HCT116 (cell line): Measurements from ENCODE around the gene DDX6. TPM values are rescaled to one million over a fixed set of nuclear protein-coding genes. Genes with fewer than 3 reads are reported as not detected.

Experiments used
- ATAC-seq: fragments of 200-7000 bp; cut with Tn5 transposase; 2 replicates; pipeline ENCODE4 v1.9.1; 2020; ENCODE audit warnings: mild to moderate bottlenecking, moderate library complexity
- BruUV-seq: library from RNA; stranded (reverse); fragments of 400-500 nt; replicated peaks from 2 replicates; lab custom pipeline; 2021; lab: Mats Ljungman, UMichigan
- CTCF ChIA-PET: fragments of 300-600 bp; sonication (Branson Sonifier 250); formaldehyde crosslinking; loops from one replicate; lab custom pipeline; 2021; ENCODE audit warnings: antibody characterized with exemption; lab: Charles Lee
- POLR2A ChIA-PET: fragments of 300-600, 350-600 bp; sonication (Branson Sonifier 250); formaldehyde crosslinking; loops from one replicate; lab custom pipeline; 2021; ENCODE audit warnings: antibody characterized with exemption; lab: Charles Lee
- RAD21 ChIA-PET, 2 experiments: fragments of 300-600 bp; sonication (Branson Sonifier 250); formaldehyde crosslinking; loops; one replicate each; lab custom pipeline; 2023; ENCODE audit warnings: low total read pairs in 2 of 2; ENCODE audit not compliant: uncharacterized antibody in 2 of 2, unreplicated experiment in 2 of 2, low non-redundant PET in 1 of 2; lab: Charles Lee
- DNase-seq: peaks from one replicate; pipeline ENCODE4 v3.0.0-alpha.2; 2010; ENCODE audit warnings: low read depth, low spot score
- H2AFZ ChIP-seq: fragments of 200-600 bp; shearing (Covaris generic), sonication (generic); 2 replicates; pipeline ENCODE4 v1.6.1; 2017; ENCODE audit warnings: low read depth, mixed run types, mixed read lengths, antibody characterized with exemption, low read length; ENCODE audit not compliant: poor library complexity, severe bottlenecking
- H3K27ac ChIP-seq: 2 replicates; pipeline ENCODE4 v1.5.1; 2012; ENCODE audit warnings: low read depth, low read length
- H3K27me3 ChIP-seq: fragments of 200-600 bp; sonication (generic); 2 replicates; pipeline ENCODE4 v1.6.1; 2016; ENCODE audit warnings: mixed run types, low read length, mixed read lengths; ENCODE audit not compliant: insufficient read depth
- H3K36me3 ChIP-seq, 2 experiments: fragments of 200-500 bp in 1 of 2; fragments of 200-600 bp in 1 of 2; sonication (Bioruptor generic) in 1 of 2; sonication (generic) in 1 of 2; 2 replicates each; pipeline versions ENCODE4 v1.5.1 to v1.6.1; 2014 to 2016; ENCODE audit warnings: low read length in 2 of 2, inconsistent platforms in 1 of 2, mixed read lengths in 1 of 2, mixed run types in 1 of 2; ENCODE audit not compliant: insufficient read depth in 2 of 2, control insufficient read depth in 1 of 2
- H3K4me1 ChIP-seq, 2 experiments: fragments of 200-600 bp in 1 of 2; sonication (generic) in 1 of 2; 2 replicates each; pipeline versions ENCODE4 v1.5.1 to v1.6.1; 2012 to 2017; ENCODE audit warnings: low read length in 2 of 2, inconsistent platforms in 1 of 2, mild to moderate bottlenecking in 1 of 2, mixed read lengths in 1 of 2, mixed run types in 1 of 2, moderate library complexity in 1 of 2; ENCODE audit not compliant: insufficient read depth in 2 of 2, control insufficient read depth in 1 of 2
- H3K4me2 ChIP-seq: fragments of 200-600 bp; sonication (generic); 2 replicates; pipeline ENCODE4 v1.6.1; 2017; ENCODE audit warnings: mixed run types, low read length, mixed read lengths
- H3K4me3 ChIP-seq, 2 experiments: fragments of 200-600 bp in 1 of 2; sonication (generic) in 1 of 2; replicated peaks in 1 of 2; 2 replicates each; pipeline ENCODE4 v1.5.1; 2011 to 2016; ENCODE audit warnings: low read length in 2 of 2, control low read depth in 1 of 2, low read depth in 1 of 2, mild to moderate bottlenecking in 1 of 2, mixed read lengths in 1 of 2, mixed run types in 1 of 2
- H3K79me2 ChIP-seq: fragments of 200-600 bp; sonication (generic); 2 replicates; pipeline ENCODE4 v1.6.1; 2017; ENCODE audit warnings: mild to moderate bottlenecking, mixed run types, low read length, moderate library complexity, mixed read lengths; ENCODE audit not compliant: insufficient read depth
- H3K9ac ChIP-seq: fragments of 200-600 bp; sonication (generic); 2 replicates; pipeline ENCODE4 v1.6.1; 2016; ENCODE audit warnings: low read length, mixed read lengths
- H3K9me2 ChIP-seq: fragments of 200-600 bp; sonication (generic), shearing (Covaris generic); 2 replicates; pipeline ENCODE4 v1.6.1; 2017; ENCODE audit warnings: mixed run types, mild to moderate bottlenecking, moderate library complexity; ENCODE audit not compliant: insufficient read depth
- H3K9me3 ChIP-seq, 2 experiments: fragments of 200-500 bp in 1 of 2; fragments of 200-600 bp in 1 of 2; sonication (Bioruptor generic) in 1 of 2; sonication (generic) in 1 of 2; 2 replicates each; pipeline ENCODE4 v1.6.1; 2014 to 2017; ENCODE audit warnings: low read length in 2 of 2, mixed read lengths in 2 of 2, inconsistent platforms in 1 of 2, low read depth in 1 of 2, mild to moderate bottlenecking in 1 of 2, mixed run types in 1 of 2, moderate library complexity in 1 of 2; ENCODE audit not compliant: control insufficient read depth in 1 of 2, insufficient read depth in 1 of 2
- H4K20me1 ChIP-seq: fragments of 200-600 bp; sonication (generic), shearing (Covaris generic); 2 replicates; pipeline ENCODE4 v1.6.1; 2017; ENCODE audit warnings: mixed run types, mild to moderate bottlenecking, moderate library complexity; ENCODE audit not compliant: insufficient read depth
- CBX3 ChIP-seq: IDR thresholded peaks from 2 replicates; pipeline ENCODE4 v1.6.1; 2012; ENCODE audit warnings: low read depth
- EGR1 ChIP-seq: IDR thresholded peaks from 2 replicates; pipeline ENCODE4 v1.6.1; 2012; ENCODE audit warnings: low read depth
- ELF1 ChIP-seq: IDR thresholded peaks from 2 replicates; pipeline ENCODE4 v1.6.1; 2012; ENCODE audit warnings: low read depth, borderline replicate concordance
- EZH2 ChIP-seq: fragments of 200-600 bp; sonication (generic); IDR thresholded peaks from 2 replicates; pipeline ENCODE4 v1.6.1; 2017; ENCODE audit warnings: antibody characterized with exemption, mixed run types
- EZH2phosphoT487 ChIP-seq: fragments of 200-600 bp; IDR thresholded peaks from 2 replicates; pipeline ENCODE4 v1.6.1; 2018; ENCODE audit warnings: antibody characterized with exemption, borderline replicate concordance
- SIN3A ChIP-seq: IDR thresholded peaks from 2 replicates; pipeline ENCODE4 v1.6.1; 2012; ENCODE audit warnings: low read depth
- SRF ChIP-seq: IDR thresholded peaks from 2 replicates; pipeline ENCODE4 v1.6.1; 2012; ENCODE audit warnings: low read depth
- YY1 ChIP-seq: IDR thresholded peaks from 2 replicates; pipeline ENCODE4 v1.6.1; 2011; ENCODE audit warnings: low read length, low read depth, moderate library complexity, mild to moderate bottlenecking; ENCODE audit not compliant: insufficient replicate concordance; ENCODE audit errors: extremely low read depth
- ZNF274 ChIP-seq: fragments of 200-500 bp; sonication (Bioruptor generic); IDR thresholded peaks from 2 replicates; pipeline ENCODE4 v1.6.1; 2014; ENCODE audit warnings: mild to moderate bottlenecking, low read depth, low read length, inconsistent platforms
- intact Hi-C: fragments of 100-400 bp; cut with micrococcal nuclease; formaldehyde crosslinking; loops from 2 replicates; pipeline ENCODE4 v1.10.0; 2022
- total RNA-seq: library from RNA; stranded (reverse); gene quantifications from one replicate; pipeline ENCODE4 v1.2.1, GENCODE V29; 2021; ENCODE audit not compliant: unreplicated experiment
- TF ChIP-seq, protein P1 (sequence below), 3 experiments: fragments of 200-600 bp in 1 of 3; sonication (generic) in 1 of 3; IDR thresholded peaks in 2 of 3; conservative IDR thresholded peaks in 1 of 3; 2 replicates each; pipeline ENCODE4 v1.5.1; 2012 to 2017; ENCODE audit warnings: low read depth in 2 of 3, low read length in 2 of 3, antibody characterized with exemption in 1 of 3, borderline replicate concordance in 1 of 3, control low read depth in 1 of 3, mild to moderate bottlenecking in 1 of 3, mixed read lengths in 1 of 3, mixed run types in 1 of 3, moderate library complexity in 1 of 3; ENCODE audit not compliant: insufficient read depth in 1 of 3
- TF ChIP-seq, protein P2 (sequence below): IDR thresholded peaks from 2 replicates; pipeline ENCODE4 v1.6.1; 2012; ENCODE audit warnings: low read depth
- TF ChIP-seq, protein P3 (sequence below): IDR thresholded peaks from 2 replicates; pipeline ENCODE4 v1.6.1; 2011; ENCODE audit warnings: mild to moderate bottlenecking, low read length, moderate library complexity; ENCODE audit not compliant: insufficient replicate concordance; ENCODE audit errors: extremely low read depth

Gene DDX6
- total RNA-seq, 1 experiment from 2014 or later = 150 TPM

DNA sequence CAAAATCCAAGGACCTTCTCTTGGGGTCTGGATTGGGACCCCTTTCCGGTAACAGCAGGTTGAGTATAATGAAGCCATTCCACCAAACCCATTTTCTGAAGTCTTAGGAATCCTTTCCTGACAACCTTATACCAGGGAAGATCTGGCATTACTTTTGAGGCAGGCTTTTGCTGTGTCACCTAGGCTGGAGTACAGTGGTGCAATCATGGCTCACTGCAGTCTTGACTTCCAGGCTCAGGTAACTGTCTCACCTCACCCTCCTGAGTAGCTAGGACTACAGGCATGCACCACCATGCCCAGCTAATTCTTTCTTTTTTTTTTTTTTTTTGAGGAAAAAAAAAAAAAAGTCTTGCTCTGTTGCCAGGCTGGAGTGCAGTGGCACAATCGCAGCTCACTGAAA is 55.8 kb downstream of the DDX6 start:
- intact Hi-C loops = no loop called here
- Histone ChIP-seq H3K4me2 (peak overlapping the region; percentile 42), H3K4me1 (peaks cover 0 to 5% of the 10 kb centered on the region in 2 experiments; a peak in 2 of 4 replicates), H3K27me3 (no peaks in the 10 kb centered on the region), H3K4me3 (0 out of 4 replicates have a peak overlapping the region, but pooled peaks of 1 of the 2 experiments have one; percentile 16), H3K9me3 (no peaks in the 10 kb centered on the region), H2AFZ (no peak overlapping the region), H3K79me2 (no peaks in the 10 kb centered on the region), H3K36me3 (no peaks in the 10 kb centered on the region), H3K9ac (no peak overlapping the region)
- ATAC-seq = peak; percentile 69
- CTCF ChIA-PET = no interaction called here
- POLR2A ChIA-PET = no interaction called here
- no peak for TF ChIP-seq SIN3A
- TF ChIP-seq, protein P1, sequence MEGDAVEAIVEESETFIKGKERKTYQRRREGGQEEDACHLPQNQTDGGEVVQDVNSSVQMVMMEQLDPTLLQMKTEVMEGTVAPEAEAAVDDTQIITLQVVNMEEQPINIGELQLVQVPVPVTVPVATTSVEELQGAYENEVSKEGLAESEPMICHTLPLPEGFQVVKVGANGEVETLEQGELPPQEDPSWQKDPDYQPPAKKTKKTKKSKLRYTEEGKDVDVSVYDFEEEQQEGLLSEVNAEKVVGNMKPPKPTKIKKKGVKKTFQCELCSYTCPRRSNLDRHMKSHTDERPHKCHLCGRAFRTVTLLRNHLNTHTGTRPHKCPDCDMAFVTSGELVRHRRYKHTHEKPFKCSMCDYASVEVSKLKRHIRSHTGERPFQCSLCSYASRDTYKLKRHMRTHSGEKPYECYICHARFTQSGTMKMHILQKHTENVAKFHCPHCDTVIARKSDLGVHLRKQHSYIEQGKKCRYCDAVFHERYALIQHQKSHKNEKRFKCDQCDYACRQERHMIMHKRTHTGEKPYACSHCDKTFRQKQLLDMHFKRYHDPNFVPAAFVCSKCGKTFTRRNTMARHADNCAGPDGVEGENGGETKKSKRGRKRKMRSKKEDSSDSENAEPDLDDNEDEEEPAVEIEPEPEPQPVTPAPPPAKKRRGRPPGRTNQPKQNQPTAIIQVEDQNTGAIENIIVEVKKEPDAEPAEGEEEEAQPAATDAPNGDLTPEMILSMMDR (IDR thresholded peaks at IDR 0.05 in 2 of 3, conservative IDR thresholded peaks at IDR 0.05 in 1 of 3; ENCODE audit: borderline replicate concordance in 1 of 3, insufficient read depth in 1 of 3, low read depth in 2 of 3, low read length in 2 of 3) = no peak
- TF ChIP-seq, all 23 proteins: peak for 0
- H3K9me2 ChIP-seq = no peaks in the 10 kb centered on the region
- no peaks in the 10 kb centered on the region for H4K20me1 ChIP-seq
- no TSS peak for BruUV-seq
- DNase-seq = no peak
- RAD21 ChIA-PET = no interaction called here
- no peak overlapping the region for H3K27ac ChIP-seq

DNA sequence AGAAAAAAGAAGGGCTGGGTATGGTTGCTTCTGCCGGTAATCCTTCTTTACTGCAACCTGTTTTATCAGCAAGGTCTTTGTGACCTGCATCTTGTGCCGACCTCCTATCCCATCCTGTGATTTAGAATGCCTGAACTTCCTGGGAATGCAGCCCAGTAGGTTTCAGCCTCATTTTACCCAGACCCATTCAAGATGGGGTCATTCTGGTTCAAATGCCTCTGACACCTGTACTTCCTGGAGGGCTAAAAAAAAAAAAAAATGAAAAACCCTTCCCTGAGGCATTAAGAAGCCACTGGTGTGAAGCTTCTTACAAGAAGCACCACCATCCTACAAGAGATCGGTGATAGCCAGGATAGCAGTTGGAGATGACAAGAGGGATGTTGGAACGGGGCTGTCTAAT is 56.9 kb downstream of the DDX6 start:
- intact Hi-C loops = no loop called here
- ChIA-PET POLR2A (no interaction called here), RAD21 (no interaction called here), CTCF (no interaction called here)
- Histone ChIP-seq H3K9me3 (no peaks in the 10 kb centered on the region), H3K27ac (no peak overlapping the region), H3K4me2 (peak overlapping the region; percentile 42), H3K4me1 (peaks cover 0 to 5% of the 10 kb centered on the region in 2 experiments; a peak in 2 of 4 replicates), H3K9me2 (no peaks in the 10 kb centered on the region), H3K4me3 (no peak overlapping the region), H3K79me2 (no peaks in the 10 kb centered on the region), H3K27me3 (no peaks in the 10 kb centered on the region), H4K20me1 (no peaks in the 10 kb centered on the region), H3K9ac (no peak overlapping the region), H3K36me3 (no peaks in the 10 kb centered on the region), H2AFZ (peak overlapping the region; percentile 63)
- DNase-seq (no peak), ATAC-seq (no peak)
- BruUV-seq = no TSS peak
- TF ChIP-seq ZNF274 (no peak), EGR1 (no peak), ELF1 (no peak), CBX3 (no peak), SIN3A (no peak), EZH2phosphoT487 (no peak), EZH2 (no peak), YY1 (no peak), SRF (no peak)
- TF ChIP-seq, protein P2, sequence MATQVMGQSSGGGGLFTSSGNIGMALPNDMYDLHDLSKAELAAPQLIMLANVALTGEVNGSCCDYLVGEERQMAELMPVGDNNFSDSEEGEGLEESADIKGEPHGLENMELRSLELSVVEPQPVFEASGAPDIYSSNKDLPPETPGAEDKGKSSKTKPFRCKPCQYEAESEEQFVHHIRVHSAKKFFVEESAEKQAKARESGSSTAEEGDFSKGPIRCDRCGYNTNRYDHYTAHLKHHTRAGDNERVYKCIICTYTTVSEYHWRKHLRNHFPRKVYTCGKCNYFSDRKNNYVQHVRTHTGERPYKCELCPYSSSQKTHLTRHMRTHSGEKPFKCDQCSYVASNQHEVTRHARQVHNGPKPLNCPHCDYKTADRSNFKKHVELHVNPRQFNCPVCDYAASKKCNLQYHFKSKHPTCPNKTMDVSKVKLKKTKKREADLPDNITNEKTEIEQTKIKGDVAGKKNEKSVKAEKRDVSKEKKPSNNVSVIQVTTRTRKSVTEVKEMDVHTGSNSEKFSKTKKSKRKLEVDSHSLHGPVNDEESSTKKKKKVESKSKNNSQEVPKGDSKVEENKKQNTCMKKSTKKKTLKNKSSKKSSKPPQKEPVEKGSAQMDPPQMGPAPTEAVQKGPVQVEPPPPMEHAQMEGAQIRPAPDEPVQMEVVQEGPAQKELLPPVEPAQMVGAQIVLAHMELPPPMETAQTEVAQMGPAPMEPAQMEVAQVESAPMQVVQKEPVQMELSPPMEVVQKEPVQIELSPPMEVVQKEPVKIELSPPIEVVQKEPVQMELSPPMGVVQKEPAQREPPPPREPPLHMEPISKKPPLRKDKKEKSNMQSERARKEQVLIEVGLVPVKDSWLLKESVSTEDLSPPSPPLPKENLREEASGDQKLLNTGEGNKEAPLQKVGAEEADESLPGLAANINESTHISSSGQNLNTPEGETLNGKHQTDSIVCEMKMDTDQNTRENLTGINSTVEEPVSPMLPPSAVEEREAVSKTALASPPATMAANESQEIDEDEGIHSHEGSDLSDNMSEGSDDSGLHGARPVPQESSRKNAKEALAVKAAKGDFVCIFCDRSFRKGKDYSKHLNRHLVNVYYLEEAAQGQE = no peak
- TF ChIP-seq, protein P3, sequence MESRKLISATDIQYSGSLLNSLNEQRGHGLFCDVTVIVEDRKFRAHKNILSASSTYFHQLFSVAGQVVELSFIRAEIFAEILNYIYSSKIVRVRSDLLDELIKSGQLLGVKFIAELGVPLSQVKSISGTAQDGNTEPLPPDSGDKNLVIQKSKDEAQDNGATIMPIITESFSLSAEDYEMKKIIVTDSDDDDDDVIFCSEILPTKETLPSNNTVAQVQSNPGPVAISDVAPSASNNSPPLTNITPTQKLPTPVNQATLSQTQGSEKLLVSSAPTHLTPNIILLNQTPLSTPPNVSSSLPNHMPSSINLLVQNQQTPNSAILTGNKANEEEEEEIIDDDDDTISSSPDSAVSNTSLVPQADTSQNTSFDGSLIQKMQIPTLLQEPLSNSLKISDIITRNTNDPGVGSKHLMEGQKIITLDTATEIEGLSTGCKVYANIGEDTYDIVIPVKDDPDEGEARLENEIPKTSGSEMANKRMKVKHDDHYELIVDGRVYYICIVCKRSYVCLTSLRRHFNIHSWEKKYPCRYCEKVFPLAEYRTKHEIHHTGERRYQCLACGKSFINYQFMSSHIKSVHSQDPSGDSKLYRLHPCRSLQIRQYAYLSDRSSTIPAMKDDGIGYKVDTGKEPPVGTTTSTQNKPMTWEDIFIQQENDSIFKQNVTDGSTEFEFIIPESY = no peak
